Fibroblast of skin of left quadriceps (primary cell): ENCODE measurements around the gene PKIB.
"Not testable (repeated sequence)": the region's sequence is repeated elsewhere in the genome, so short reads cannot be mapped to it uniquely, and the experiment has no call there.

ENCODE experiments used
- DNase-seq, 2 experiments: peaks; one replicate each; pipeline ENCODE4 v3.0.0-alpha.2; 2013; ENCODE audit warnings: low read depth in 2 of 2

Gene PKIB

DNA sequence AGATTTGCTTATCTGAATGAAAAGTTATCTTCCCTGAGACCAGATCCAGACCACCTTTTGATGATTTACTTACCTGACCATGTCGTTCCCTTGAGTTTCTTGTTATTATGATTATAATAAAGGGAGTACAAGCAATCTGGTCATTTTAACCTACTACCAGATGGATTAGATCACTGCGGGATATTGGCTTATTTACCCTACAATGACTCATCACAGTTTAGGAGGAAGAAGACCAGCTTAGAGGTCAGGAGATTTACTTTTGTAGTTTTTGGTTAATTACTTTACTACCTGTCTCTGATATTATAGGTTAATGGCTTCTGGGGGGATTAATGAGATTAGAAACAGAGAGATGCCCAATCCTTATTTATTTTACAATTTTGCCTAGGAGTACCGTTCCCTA lies 10.7 kb downstream of the PKIB start:
- no peak for DNase-seq

DNA sequence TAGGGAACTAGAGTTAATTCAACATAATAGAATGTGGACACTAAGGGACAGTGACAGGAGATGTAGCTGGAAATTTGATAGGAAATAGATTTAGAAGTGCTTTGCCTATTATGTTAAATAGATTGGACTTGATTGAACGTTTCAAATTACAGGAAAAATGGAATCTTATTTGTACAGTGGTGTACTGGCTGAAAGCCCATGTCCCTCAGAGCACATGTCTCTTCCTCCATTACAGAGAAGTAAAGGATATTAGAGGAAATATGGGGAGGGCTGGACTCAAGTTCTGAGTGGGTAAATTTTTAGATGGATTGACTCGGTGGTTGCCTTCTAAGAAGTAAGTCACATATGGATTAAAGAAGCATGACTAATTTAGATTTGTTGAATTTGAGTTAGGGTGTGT lies 11.4 kb downstream of the PKIB start:
- DNase-seq, result no peak

- no peak for DNase-seq
Observed at GRCh38 chr6:122622479-122622878, 12.3 kb downstream of the PKIB start.

DNA sequence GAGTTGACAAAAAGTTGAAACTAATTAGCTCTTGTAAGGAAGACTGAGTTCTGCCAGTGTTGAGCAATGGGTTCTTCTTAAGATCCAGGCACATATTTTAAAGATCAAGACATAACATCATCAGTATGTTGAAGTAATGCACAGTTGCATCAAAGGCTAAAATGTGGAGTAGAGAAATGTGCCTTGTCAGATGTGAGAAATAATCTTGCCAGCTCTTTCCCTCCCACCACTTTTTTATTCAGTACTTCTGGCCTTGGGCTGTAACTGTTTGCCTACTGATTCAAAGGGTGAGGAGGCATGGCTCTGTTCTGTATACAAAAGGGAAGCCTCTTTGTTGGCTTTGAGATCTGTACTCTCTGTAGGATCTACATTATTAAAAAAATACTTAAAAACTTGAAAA lies 13.1 kb downstream of the PKIB start:
- DNase-seq, result no peak

DNA sequence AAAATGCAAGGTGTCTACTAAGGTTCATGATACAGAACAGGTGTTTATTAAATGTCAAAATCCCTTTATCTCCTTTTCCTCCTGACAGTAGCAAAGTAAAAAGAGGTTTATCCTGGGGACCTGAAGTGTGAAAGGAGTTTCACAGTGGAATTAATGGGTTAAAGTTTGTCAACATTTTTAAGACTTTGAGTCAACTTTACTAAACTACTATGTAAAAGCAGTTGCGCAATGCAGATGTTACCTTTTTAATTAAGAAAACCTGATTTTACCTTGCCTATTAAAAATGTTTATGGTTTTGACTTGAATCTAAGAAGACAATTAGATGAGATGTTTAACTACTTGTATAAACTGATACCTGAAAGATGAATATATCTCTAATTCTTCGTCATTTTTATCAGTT lies 14.6 kb downstream of the PKIB start:
- DNase-seq, result no peak

- no peak for DNase-seq
Observed at GRCh38 chr6:122628714-122629113, 18.5 kb downstream of the PKIB start.

- no peak for DNase-seq
Observed at GRCh38 chr6:122631571-122632249, 21.5 kb downstream of the PKIB start.

GRCh38 chr6:122640366-122640765 lies 30.2 kb downstream of the PKIB start:
- no peak for DNase-seq

GRCh38 chr6:122641819-122642218 lies 31.6 kb downstream of the PKIB start:
- DNase-seq, result no peak

DNA sequence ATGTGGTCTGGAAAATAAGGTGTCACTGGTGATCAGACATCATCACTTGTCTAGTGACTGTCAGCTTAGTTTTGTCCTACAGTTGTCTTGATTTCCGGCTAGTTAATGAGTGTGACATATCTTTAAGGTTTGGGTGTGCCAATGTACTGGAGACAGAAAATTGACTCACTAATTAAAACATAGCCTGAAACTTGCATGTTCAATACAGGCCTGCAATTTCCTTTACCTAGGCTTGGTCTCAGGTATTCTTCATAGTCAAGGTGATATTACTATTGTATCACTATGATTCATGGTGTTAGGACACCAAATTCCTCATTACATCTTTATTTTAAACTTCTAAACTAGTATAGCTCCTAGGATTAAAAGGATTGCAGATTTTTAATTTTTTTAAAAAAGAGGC lies 32.4 kb downstream of the PKIB start:
- DNase-seq, result not testable (repeated sequence)

- DNase-seq, result no peak
Observed at GRCh38 chr6:122645256-122645655, 35.1 kb downstream of the PKIB start.

DNA sequence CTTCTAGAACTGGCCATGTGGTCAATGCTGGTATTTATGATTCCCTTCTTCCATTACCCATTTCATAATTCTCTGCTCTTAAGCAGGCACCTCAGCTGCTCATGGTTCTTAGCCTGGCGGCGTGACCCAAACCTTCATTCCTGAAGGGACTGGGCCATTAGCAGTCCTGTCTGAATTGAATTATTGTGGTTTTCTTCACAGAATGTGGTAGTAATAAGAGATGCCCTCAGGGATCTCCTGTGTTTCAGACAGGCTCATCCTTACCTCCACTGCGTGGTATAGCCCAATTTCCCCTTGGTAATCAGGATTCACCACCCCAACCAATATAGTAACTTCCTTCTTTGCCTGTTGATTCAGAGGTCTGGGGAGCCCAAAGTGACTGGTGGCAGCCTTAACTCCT lies 37.6 kb downstream of the PKIB start:
- no peak for DNase-seq

GRCh38 chr6:122648726-122649125 lies 38.5 kb downstream of the PKIB start:
- no peak for DNase-seq

- no peak for DNase-seq
Observed at GRCh38 chr6:122649701-122650100, 39.5 kb downstream of the PKIB start.

DNA sequence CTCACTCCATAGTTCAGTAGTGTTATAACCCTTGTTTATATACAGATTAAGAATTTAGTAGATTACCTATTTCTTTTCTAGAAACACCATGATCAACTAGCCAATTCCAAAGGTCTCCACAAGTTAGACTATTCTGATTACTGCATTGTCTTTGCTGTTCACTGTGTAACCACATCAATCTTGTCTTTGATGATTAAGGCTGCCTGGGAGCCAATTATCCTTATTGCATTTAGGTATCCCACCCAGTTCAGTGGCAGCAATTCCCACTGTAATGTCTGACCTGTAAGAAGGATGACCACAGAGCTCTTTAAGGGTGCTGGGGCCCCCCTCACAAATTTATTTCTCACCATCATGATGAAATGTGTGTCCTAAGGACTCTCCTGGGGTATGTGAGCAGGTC lies 40.2 kb downstream of the PKIB start:
- no peak for DNase-seq

DNA sequence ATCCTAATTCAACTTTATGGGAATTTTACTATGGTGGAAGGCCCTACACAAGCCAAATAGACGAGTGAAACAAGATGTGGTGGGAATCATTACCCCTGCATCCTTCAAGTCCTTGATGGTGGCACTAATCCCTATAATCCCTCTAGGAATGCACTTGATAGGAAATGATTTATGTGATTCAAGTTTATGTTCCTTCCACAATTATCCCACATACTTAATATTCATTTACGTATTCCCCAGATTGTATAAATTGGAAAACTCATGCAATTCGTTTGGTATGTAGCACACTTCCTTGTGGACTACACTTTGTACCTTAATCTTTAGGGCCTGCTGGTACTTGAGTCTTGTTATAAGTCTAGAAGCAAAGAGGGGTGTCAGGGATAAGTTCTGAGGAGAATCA lies 40.8 kb downstream of the PKIB start:
- DNase-seq, result no peak

DNA sequence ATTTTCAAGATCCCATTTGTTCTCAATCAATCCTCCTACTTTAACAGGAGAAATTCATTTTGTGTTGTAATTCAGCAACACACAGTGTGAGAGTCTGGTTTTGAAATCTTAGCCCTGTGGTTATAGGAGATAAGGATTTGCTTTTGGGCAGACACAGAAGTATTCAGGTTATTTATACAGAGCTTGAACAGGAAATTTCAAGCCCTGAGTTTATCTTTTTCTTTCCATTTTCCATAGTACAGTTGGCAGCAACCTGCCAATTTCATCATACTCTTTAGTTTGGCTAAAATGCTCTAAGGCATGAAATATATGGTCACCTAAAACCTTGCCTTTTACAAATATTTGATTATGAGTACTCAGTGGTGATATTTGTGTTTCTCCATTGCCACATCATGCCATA lies 41.4 kb downstream of the PKIB start:
- DNase-seq, result no peak

DNA sequence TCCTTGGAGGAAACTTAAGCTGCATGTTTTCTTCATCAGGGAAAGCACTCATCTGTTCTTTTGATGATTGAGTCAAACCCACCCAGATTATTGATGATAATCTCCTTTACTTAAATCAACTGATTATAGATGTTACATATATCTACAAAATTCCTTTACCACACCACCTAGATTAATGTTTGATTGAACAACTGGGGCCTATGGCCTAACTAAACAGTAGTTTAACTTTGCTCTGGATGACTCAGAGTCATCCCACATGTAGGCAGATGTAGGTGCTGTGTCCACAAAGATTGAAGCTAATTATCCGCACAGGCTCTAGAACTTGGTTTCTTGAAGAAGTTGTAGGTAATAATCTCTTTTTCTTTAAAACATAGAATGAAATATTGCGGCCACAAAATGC lies 42.2 kb downstream of the PKIB start:
- no peak for DNase-seq

- no peak for DNase-seq
Observed at GRCh38 chr6:122653094-122653493, 42.9 kb downstream of the PKIB start.

- no peak for DNase-seq
Observed at GRCh38 chr6:122654012-122654411, 43.8 kb downstream of the PKIB start.

DNA sequence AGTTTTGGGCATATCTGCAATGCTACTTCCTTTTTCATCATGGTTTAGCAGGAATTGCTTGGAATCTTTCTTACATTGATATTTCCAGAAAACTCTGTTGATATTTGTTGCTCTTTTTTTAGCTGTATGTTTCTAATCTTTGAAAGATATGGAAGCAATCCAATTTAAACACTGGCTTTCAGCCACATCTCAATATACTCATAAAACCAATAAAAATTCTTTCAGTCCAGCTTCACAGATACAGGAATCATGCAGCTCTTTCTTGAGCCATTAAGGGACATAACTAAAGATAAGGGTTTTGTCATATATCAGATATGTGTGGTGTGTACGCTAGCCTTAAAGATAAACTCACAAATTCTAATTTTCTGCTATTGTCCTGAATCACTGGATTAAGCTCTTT lies 47.4 kb downstream of the PKIB start:
- no peak for DNase-seq

DNA sequence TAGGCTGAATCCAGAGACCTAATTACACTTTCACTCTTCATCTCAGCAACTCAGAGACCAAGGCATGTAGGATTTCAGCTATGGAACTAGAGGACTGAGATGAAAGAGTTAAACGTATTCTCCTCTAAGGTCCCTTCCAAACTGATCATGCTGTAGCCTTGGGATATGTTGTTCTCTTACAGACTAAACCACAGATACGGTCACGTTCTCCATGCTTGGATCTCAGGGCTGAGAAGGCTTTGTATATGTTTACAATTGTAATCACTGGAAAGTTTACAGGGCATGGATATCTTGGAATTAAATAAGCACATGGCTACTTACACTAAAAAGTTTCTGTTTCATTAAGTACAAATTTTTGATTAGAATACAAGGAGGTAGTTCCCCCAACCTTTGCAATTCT lies 50.1 kb downstream of the PKIB start:
- no peak for DNase-seq

DNA sequence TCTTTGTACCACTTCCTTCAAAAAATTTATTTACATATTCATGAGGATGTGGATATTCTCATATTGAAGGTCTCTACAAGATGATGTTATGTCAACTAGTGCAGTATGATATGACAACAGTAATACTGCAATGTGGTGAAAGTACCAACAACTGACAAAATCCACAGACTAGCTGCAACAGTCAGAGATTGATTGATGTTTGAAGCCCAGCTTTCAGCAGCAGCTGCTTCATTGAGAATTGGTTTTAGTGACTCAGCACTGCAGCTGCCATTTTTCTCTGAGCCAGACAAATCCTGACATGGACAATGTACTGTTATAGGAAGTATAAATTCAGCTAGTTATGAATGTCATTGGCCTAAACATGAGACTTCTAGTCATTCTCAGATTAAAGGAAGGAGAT lies 53.8 kb downstream of the PKIB start:
- DNase-seq, result no peak

DNA sequence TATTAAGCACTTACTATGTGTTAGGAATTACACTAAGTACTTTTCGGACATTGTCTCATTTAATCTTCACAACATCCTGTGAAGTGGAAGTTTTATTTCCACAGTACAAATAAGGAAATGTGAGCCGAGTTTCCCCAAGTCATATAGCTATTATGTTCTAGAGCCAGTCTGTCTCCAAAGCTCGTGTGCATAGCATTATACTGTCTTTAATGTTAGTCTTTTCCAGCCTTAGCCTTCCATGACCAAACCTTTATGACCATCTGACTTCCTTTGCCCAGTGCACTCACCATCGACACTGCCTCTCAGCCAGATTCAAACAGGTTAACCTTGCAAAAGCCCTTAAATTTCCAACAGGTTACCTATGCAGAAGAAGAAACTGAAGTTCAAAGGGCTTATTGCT lies 55.7 kb downstream of the PKIB start:
- DNase-seq, result no peak
